ENCODE measurements around the gene GPC1.
A peak's percentile ranks its signal among the peaks of the same experiment; 100 is the strongest.

GPC1 gene

DNA sequence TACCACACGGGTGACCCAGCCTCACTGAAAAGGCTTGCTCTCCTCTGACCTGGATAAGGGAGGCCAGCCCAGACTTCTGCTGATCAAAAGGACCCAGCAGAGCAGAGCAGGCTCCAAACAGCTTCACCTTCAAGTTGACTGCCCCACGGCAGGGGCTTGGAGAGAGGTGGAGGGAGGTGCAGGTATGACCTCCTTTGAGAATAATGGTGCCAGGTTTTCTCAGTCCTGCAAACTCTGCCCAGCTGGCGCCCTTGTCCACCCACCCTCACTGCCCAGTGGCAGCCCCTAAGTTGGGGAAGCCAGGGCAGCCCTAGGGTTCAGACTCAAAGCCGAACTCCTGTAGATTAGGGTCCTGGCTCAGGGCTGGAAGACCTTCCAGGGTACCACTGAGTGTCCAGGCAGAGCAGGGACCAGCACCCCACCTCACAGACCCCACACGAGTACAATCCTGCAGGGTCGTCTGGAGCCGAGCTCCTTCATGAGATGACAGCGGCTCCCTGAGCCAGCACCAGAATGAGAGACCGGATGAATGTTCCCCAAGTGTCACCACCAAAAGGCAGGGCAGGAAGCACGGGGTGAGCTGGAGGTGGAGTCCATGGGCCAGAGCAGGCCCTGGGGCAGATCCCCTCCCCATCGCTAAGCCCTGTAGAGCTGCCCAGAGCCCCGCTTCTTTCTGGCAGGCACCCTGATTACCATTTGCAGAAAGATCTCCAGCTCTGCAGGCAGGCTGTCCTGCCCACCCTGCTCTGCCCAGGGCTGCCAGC lies 3.6 kb upstream of the GPC1 start:
- no peak for DNase-seq

DNA sequence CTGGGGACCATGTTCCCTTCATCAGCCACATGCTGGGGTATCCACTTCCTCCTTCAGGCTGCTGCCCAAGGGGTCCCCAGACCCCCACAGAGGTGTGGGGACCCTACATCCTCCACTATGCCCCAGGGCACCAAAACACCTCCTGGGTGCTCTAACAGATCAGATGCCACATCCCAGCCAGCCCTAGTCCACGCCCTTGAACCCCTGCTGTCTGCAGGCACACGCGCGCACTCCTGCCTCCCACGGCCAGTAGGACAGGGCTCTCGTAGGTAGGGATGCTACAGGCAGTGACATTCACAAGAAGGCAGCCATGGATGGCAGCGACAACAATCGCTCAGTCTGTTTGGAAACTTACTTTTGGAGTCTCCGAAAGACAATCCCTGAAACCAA lies 3.0 kb upstream of the GPC1 start:
- no peak for DNase-seq

DNA sequence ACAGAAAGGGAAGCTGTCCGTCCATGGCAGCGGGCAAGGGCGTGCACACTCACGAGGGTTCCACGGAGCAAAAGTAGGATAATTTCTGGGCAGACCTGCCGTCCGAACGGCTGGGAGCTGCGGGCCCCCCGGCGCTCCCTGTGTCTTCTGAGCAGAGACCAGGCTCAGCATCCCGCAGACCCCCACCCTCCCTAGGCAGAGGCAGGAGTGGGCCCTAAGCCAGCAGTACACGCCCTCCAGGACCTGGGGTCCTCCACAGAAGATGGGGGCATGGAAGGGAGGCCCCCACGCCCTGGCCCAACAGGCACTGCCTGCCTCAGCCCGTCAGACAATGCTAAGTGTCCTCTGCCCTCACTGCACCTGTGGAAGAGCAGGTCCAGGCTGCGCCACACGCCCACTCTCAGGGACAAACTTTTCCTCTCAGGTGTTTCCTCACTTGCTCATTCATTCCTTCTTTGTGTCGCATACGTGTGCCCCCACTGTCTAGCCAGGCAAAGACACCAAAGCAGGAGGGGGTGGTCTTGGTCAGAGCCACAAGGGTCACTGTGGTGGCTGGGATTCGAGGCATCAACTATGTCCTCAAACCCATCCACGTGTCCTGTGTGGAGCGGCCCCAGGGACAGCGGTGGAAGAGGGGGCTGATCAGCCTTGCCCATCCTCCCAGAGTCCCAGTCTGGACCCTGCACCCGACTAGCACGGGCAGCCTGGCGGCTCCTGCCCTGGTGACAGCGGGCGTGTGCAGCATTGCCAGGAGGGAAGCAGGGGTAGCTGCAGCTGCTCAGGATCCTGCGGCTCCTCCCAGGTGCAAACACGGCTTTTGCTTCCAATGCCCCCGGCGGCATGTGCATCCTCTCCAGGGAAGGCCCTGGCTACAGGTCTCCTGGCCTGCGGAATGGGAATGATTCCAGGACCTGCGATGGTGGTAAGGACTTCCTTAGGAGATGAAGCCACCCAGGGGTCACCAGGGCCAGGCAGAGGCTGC lies 2.4 kb upstream of the GPC1 start:
- DNase-seq, result no peak

DNA sequence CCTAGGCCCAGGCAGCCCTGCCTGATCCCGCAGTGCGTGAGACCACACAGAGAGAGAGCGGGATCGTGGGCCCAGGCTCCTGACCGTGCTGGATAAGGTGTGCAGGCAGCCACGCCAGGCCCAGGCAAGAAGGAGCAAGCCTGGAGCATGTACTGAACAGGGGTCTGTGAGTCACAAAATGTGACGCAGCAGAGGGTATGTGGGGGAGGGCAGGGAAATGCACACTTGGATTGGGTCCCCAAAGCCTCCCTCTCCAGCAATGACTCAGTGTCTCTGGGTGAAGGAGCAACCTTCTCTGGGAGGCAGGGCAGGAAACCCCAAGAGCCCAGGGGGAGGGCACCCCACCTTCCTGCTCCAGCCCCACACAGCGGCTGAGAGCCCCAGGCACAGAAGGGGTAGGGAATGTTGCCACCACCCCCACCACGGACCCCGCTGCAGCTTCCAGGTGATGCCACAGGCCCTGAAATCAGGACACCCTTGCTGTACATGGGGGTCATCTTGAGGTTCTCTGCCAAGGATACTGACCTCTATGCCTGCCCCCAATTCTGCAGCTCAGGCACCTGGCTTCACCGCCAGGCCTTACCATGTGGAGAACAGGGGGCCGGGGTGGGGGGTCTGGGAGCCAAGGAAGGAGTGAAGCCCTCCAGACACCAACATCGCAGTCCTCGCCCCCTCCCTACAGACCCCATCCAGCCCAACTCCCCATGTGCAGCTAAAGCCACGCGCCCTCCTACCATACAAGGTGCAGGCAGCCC lies 1.3 kb upstream of the GPC1 start:
- no peak for DNase-seq

DNA sequence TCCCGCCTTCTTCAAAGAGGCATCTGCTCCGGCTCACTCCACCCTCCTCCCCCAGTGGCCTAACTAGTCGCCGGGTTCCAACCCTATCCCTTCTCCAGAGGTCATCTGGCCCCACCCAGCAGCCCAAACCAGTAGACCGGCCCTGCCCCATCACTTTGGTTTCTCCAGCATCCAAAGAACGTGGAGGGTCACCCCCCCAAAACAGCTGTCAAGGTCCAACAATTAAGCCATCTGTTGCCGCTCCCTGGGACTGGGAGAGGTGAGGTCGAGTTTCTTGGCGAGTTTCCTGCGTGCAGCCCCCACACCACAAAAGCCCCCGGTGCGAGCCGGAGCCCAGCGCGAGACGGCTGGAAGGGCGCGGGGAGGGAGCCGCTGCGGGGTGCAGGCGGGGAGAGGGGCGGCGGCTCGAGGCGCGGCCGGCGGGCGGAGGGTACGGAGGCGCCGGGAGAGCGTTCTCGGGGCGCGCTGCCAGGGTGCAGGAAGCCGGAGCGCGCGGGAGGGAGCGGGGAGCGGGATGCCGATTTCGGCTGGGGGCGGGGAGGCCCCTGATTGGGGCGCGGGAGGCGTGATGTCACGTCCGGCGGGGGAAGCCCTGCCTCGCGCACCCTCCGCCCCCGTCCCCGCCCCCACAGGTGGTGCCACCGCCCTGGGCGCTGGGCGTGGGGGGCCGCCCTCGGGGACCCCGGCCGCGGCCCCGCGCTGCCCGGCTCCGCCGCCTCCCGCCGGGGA lies 571 bp upstream of the GPC1 start:
- peak; percentile 69 for DNase-seq

DNA sequence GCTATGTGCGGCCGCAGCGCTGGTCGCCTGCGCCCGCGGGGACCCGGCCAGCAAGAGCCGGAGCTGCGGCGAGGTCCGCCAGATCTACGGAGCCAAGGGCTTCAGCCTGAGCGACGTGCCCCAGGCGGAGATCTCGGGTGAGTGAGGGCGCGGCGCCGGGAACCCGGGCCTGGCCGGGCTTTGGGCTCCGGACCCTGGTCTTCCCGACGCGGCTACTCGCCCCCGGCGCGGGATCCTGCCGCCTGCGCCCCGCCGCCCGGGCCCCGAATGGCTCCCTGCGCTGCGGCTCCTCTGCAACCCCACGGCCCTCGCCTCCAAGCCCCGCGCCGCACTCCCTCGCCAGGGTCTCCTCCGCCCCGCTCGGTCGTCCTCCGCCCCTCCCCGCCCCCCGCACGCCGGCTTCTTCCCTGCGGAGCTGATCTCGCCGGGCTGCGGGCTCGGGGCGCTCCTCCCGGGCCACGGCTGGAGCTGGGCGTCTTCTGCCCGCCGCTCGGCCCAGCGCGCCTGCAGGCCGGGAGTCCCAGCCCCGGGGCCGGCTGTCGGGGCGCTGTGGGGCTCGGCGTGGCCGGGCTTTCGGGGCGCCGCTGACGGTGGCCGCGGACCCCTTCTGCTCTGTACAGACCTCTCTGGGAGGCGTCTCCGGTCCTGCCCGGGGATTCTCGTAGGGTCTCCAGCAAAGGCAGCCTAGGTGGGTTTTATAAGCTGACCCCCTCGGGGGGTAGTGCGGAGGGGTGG lies 652 bp downstream of the GPC1 start:
- peak; percentile 12 for DNase-seq

GRCh38 chr2:240436683-240437550 lies 1.5 kb downstream of the GPC1 start:
- DNase-seq, result no peak

DNA sequence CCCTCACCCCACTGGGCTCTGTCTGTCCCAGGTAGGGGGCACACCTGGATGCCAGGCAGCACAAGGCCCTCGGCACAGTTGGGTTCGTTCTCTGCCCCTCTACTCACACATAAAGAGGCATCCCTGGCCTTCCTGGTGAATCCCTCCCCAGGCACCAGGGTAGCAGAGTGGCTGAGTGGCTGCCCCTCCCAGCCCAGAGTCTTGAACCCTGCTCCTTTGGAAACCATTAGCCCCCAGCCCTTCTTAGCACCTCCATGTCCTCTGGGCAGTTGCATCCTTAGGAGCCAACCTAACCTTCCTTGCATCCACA lies 2.0 kb downstream of the GPC1 start:
- no peak for DNase-seq

DNA sequence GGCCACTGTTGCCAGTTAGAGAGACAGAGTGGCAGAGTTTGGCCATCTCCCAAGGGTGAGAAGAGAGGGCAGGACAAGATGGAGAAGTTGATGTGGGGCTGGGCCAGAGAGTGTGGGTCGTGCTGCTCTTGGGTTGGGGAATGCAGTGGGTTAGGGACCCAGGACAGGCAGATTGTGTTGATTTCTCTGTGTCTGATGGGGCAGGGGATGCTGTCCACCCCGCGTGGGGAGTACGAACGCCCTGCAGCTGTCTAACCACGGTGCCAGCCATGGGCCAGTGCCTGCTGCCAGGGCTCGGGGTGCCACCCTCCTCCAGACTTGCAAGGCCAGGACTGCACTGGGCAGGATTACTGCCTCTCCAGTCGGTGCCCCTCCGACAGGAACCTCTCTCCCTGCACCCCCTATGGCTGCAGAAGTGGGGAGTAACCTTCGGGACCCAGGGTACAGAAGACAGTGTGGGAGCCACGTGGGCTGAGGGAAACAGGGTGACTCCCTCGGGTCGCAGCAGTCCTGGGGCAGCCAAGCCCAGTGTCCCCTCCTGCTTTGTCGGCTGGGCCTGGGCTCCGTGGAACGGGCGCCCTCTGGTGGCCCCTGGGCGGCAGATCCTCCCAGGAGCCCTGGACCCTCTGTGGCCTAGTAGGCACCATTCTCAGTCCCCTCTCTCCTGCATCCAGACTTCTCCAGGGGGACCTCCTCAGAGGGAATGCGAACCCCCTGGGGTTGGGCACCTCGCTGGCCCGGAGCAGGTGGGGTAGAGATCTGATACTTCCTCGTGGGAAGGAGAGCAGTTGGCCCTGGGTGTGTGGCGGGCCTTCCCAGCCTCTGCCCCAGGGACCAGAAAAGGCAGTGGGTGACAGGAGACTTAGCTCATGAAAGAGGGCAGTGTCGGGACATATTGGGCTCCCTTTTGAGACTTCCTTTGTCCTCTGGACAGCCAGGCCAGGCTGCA lies 2.7 kb downstream of the GPC1 start:
- no peak for DNase-seq

DNA sequence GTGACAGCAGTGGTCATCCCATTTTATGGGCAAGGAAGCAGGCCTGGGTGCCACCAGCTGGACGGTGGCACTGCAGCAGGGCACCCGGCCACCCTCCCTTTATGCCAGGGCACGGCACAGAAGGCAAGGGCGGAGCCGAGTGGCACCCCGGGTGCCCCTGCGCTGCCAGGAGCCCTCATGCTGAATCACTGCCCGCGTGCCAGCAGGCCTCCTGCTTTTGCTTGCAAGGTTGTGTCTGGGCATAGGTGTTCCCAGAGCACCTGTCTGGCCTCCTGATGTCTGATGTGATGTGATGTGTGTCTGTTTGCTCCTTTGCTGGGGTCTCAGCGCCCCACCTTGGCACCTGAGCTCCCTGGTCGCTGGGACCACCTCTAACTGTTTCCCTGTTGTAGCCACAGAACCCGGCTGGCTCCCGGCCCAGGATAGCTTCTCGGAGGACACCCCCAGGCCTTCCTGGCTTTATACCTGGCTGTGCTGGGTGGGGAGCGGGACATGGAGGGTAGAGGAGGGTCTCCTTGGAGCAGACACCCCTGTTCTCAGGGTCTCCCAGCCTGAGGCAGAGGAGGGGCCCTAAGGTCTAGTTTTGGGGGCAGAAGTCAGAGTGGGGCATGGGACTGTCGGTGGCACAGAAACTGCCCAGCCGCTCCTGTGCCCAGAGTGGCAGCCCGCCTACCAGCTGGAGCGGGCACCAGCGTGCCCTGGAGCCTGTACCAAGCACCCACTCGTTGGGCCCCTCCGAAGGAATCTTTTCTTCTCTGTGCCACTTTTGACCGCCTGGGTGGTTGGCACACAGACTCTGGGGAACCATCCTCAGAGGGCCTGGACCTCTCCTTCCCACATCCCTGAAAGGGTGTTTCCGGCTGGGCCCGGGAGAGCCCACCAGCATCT lies 3.6 kb downstream of the GPC1 start:
- no peak for DNase-seq

DNA sequence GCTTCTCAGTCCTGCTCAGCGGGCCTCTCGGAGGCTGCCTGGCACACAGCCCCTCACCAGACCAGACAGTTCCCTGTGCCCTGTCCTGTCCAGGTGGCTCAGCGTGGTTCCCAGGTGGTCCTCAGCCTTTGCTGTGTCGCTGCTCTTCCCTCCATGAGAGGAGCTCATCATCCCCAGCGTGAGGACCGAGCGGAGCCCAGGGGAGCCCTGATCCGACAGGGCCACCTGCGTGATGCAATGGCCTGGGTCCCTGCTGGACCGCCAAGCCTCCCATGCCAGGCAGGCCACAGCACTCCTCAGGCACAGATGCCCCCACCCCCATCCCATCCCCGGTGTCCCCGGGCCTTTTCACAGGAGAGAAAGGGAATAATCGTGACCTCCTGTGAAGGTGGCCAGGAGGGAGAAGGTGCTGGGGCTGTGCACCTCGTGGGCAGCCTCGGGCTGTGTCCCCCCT lies 4.3 kb downstream of the GPC1 start:
- no peak for DNase-seq

DNA sequence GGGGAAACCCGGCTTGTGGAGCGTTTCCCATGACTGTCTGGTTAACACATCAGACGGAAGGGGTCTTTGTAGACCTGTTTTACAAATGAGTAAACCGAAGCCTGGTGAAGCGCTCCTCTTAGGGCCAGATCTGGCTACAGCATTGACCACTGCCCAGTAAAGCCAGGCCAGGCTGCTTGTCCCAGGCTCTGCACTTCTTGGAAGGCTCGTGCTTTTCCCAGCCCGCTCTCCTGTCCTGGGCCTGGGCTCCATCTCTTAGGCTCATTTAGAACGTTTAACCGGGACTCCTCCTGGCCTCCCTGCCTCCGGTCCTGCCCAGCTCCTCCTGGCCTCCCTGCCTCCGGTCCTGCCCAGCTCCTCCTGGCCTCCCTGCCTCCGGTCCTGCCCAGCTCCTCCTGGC lies 4.8 kb downstream of the GPC1 start:
- DNase-seq, result no peak

- DNase-seq, result no peak
Observed at GRCh38 chr2:240440704-240441320, 5.3 kb downstream of the GPC1 start.

DNA sequence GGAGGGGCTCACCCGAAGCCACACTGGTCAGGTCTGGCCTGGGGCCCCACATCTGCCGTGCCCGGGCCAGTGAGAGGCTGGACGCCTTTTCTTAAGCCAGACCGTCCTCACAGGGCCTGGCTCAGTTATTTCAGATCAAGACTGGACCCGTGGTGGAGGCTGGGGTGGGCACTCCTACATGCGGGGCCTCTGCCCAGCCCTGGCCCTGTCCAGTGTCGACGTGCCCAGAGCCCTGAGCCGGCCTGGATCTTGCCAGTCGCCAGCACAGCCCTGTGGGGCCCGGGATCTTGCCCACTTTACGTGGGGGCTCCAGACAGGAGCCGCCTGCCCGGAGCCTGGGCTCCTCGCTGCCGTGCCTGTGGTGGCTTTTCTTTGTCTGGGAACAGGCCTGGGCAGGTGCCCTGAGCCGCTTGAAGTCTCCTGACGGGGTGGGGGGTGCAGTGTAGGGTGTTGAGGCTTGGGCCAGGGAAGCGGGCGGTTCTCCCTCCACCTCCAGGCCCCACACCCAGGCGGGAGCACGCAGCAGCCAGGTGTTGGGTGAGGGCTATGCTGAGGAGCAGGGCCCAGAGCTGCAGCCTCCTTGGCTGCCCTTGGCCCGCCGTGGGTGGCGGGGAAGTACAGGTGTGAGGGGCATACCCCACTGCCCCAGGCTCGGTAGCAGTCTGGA lies 6.0 kb downstream of the GPC1 start:
- no peak for DNase-seq

DNA sequence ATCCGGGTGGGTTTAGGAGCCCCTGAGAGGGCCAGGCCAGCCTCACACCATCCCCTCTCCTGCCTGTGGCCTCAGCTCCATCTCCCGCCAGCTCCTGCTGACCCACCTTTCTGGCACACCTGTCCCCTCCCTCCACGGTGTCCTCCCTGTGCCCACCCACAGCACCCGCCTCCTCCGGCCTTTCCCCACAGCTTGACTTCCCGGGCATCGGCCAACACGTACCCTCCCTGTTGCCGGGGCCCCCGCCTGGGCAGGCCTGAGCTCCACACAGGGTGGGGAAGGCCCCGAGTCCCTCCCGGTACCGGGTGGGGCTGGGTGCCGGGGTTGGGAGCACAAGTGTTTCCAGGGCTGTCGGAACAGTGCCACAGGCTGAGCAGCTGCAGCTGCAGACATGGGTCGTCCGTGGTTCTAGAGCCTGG lies 6.5 kb downstream of the GPC1 start:
- DNase-seq, result no peak

DNA sequence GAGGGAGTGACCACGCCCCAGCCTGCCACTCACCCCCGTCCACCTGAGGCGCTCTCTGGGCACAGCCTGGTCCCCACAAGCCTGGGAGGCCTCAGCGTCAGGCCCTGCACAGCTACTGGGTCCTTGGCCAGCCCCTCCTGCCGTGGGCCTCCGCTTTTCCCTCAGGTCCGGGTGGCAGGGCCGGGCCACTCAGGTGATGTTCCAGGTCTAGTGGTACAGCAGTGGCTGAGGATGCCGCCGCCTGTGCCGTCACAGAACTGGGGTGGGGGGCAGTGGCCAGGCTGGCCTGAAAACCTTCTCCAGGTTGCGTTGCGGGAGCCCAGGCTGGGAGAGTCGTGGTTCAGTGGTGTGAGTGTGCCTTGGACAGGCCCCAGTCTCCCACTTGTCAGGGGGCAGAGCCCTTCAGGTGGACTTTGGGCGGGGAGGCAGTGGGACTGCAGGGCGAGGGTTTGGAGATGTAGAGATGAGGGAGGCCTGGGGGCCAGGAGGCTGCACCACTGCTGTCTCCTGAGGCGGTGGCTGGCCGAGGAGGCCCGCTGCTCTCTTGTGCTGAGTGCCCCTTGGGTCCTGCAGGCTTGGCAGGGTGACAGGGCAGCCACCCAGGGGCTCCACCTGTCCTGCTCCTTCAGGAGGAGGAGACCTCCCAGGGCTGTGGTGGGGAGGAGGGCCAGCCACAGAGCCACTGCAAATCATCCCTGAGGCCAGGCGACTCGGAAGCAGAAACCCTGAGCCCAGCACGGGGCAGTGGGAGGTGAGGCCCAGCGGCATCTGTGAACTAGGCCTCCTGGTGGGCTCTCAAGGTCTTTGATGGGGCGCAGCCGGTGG lies 7.6 kb downstream of the GPC1 start:
- DNase-seq, result no peak

DNA sequence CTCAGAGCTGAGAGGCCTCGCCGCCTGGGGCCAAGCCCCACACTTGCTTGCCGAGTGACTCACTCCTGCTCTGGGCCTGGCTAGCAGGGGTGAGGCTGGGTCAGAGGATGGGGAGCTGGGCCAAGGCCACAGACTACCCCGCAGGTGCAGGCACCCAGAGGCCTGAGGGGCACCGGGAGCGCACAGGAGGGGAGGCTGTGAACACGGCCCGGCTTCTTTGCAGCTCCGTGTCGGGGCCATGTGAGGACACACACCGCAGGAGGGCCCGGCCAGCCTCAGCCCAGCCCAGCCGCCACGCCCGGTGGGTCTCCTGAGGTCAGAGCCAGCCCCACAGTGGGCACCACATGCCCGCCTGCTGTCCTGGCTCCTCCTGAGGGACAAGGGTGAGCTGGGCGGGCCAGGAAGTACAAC lies 8.4 kb downstream of the GPC1 start:
- DNase-seq, result no peak
